GM23338 (cell line): Measurements from ENCODE around the gene WDHD1. TPM values are rescaled to one million over a fixed set of nuclear protein-coding genes. Genes with fewer than 3 reads are reported as not detected.

Source experiments
- ATAC-seq: fragments of 200-7000 bp; cut with Tn5 transposase; 3 replicates; pipeline ENCODE4 v1.9.1; 2020
- DNase-seq: peaks from one replicate; pipeline ENCODE4 v3.0.0-alpha.2; 2015; ENCODE audit warnings: low spot score
- H2AFZ ChIP-seq: fragments of 200-600 bp; sonication (generic); 2 replicates; pipeline ENCODE4 v1.8.0; 2016; ENCODE audit warnings: antibody characterized with exemption, mild to moderate bottlenecking, moderate library complexity
- H3F3A ChIP-seq: fragments of 200-600 bp; sonication (generic); replicated peaks from 2 replicates; pipeline ENCODE4 v1.8.0; 2017; ENCODE audit warnings: antibody characterized with exemption, mixed run types, low read depth
- H3K27ac ChIP-seq: fragments of 200-600 bp; sonication (generic); 2 replicates; pipeline ENCODE4 v1.6.1; 2016; ENCODE audit warnings: low read depth
- H3K27me3 ChIP-seq: fragments of 200-600 bp; sonication (generic); 2 replicates; pipeline ENCODE4 v1.8.0; 2016; ENCODE audit warnings: mild to moderate bottlenecking, mixed run types, moderate library complexity; ENCODE audit not compliant: insufficient read depth
- H3K36me3 ChIP-seq: fragments of 200-600 bp; sonication (generic); 2 replicates; pipeline ENCODE4 v1.8.0; 2016; ENCODE audit warnings: mild to moderate bottlenecking; ENCODE audit not compliant: insufficient read depth
- H3K4me1 ChIP-seq: fragments of 200-600 bp; sonication (generic); 2 replicates; pipeline ENCODE4 v1.8.0; 2016; ENCODE audit warnings: mild to moderate bottlenecking, moderate library complexity; ENCODE audit not compliant: insufficient read depth
- H3K4me2 ChIP-seq: fragments of 200-600 bp; sonication (generic); 2 replicates; pipeline ENCODE4 v1.7.1; 2017; ENCODE audit warnings: mixed run types
- H3K4me3 ChIP-seq: fragments of 200-600 bp; sonication (generic); 2 replicates; pipeline ENCODE4 v1.6.1; 2016; ENCODE audit warnings: mixed run types
- H3K79me2 ChIP-seq: fragments of 200-600 bp; sonication (generic); replicated peaks from 2 replicates; pipeline ENCODE4 v1.8.0; 2017; ENCODE audit warnings: mild to moderate bottlenecking; ENCODE audit not compliant: insufficient read depth
- H3K9me2 ChIP-seq: fragments of 200-600 bp; sonication (generic); 2 replicates; pipeline ENCODE4 v1.8.0; 2017; ENCODE audit not compliant: insufficient read depth
- H4K20me1 ChIP-seq: fragments of 200-600 bp; sonication (generic); replicated peaks from 2 replicates; pipeline ENCODE4 v1.8.0; 2017; ENCODE audit warnings: mild to moderate bottlenecking; ENCODE audit not compliant: insufficient read depth
- H3K27ac Mint-ChIP-seq: 2 replicates; pipeline ENCODE4 v1.8.0; 2020; ENCODE audit warnings: inconsistent platforms, mild to moderate bottlenecking, moderate library complexity, mixed read lengths
- H3K27me3 Mint-ChIP-seq: 3 replicates; pipeline ENCODE4 v1.8.0; 2022; ENCODE audit warnings: low read depth, mild to moderate bottlenecking, moderate library complexity, mixed read lengths, inconsistent platforms; ENCODE audit not compliant: insufficient read depth, poor library complexity
- H3K36me3 Mint-ChIP-seq: 3 replicates; pipeline ENCODE4 v1.8.0; 2021; ENCODE audit warnings: low read depth, mild to moderate bottlenecking, inconsistent platforms, moderate library complexity, mixed read lengths
- H3K4me1 Mint-ChIP-seq: 3 replicates; pipeline ENCODE4 v1.8.0; 2020; ENCODE audit warnings: mild to moderate bottlenecking, inconsistent platforms, mixed read lengths
- H3K4me3 Mint-ChIP-seq: 3 replicates; pipeline ENCODE4 v1.8.0; 2021; ENCODE audit warnings: moderate library complexity, mild to moderate bottlenecking, inconsistent platforms, mixed read lengths
- H3K9me3 Mint-ChIP-seq: 3 replicates; pipeline ENCODE4 v1.8.0; 2020; ENCODE audit warnings: moderate library complexity, mild to moderate bottlenecking, inconsistent platforms, mixed read lengths
- CREB1 ChIP-seq: fragments of 250-450 bp; sonication (Bioruptor Pico); IDR thresholded peaks from 2 replicates; pipeline ENCODE4 v1.5.0; 2020; ENCODE audit warnings: low read depth, mild to moderate bottlenecking, moderate library complexity
- CTCF ChIP-seq, 2 experiments: fragments of 200-600 bp in 1 of 2; sonication (generic) in 1 of 2; conservative IDR thresholded peaks; 2 replicates each; pipeline versions ENCODE4 v1.5.1 to v1.6.1; 2016 to 2017; ENCODE audit warnings: antibody characterized with exemption in 2 of 2, low read depth in 2 of 2, mild to moderate bottlenecking in 2 of 2, moderate library complexity in 1 of 2
- REST ChIP-seq: IDR thresholded peaks from one replicate; pipeline ENCODE4 v1.6.1; 2018; ENCODE audit warnings: antibody characterized with exemption; ENCODE audit not compliant: unreplicated experiment
- STAT1 ChIP-seq: IDR thresholded peaks from one replicate; pipeline ENCODE4 v1.6.1; 2016; ENCODE audit warnings: antibody characterized with exemption; ENCODE audit not compliant: unreplicated experiment
- ZNF114 ChIP-seq: fragments of 250-450 bp; sonication (Bioruptor Pico); IDR thresholded peaks from 2 replicates; pipeline ENCODE4 v1.5.0; 2020; ENCODE audit warnings: mild to moderate bottlenecking, moderate library complexity
- polyA plus RNA-seq: library from polyadenylated mRNA; unstranded; fragments of >200 nt; fragmentation: Nextera tagmentation; extraction: Ambion mirVana; gene quantifications from 2 replicates; pipeline ENCODE4 v1.2.1, GENCODE V29; 2016
- total RNA-seq: library from RNA; depleted of rRNA; stranded (reverse); fragments of >200 nt; shearing (Covaris generic); gene quantifications from 2 replicates; pipeline ENCODE4 v1.2.3, GENCODE V29; 2014

Gene WDHD1
- total and polyA plus RNA-seq, 2 experiments from 2014 or later, result 48.8 to 65.4 TPM

- H3K36me3 Mint-ChIP-seq, result no peaks in the 10 kb centered on the region
- Histone ChIP-seq H3K9me2 (no peaks in the 10 kb centered on the region), H3K27me3 (no peaks in the 10 kb centered on the region), H3K36me3 (no peaks in the 10 kb centered on the region), H3K4me2 (no peak overlapping the region), H3F3A (no peaks in the 10 kb centered on the region), H3K27ac (no peak overlapping the region), H3K4me1 (peaks cover 6% of the 10 kb centered on the region), H3K4me3 (no peak overlapping the region), H2AFZ (no peak overlapping the region), H4K20me1 (no peaks in the 10 kb centered on the region), H3K79me2 (no peaks in the 10 kb centered on the region; the same call in 1 of the 2 replicates)
- H3K27ac Mint-ChIP-seq, result no peak overlapping the region
- no peaks in the 10 kb centered on the region for H3K9me3 Mint-ChIP-seq
- H3K27me3 Mint-ChIP-seq, result no peaks in the 10 kb centered on the region
- TF ChIP-seq CREB1 (CRISPR knock-in tag) (no peak), CTCF (conservative IDR thresholded peaks at IDR 0.05; ENCODE audit: low read depth in 2 of 2) (peak; percentile 65 to 89)
- DNase-seq (peak; percentile 70), ATAC-seq (peak; percentile 55)
- no peak overlapping the region for H3K4me3 Mint-ChIP-seq
- H3K4me1 Mint-ChIP-seq, result peaks cover 10% of the 10 kb centered on the region
Measured at GRCh38 chr14:54893151-54893760, 133.6 kb downstream of the WDHD1 start.

GRCh38 chr14:54891471-54892245 is 135.2 kb downstream of the WDHD1 start:
- Histone ChIP-seq H3K4me1 (peaks cover 15% of the 10 kb centered on the region), H3K79me2 (no peaks in the 10 kb centered on the region; the same call in 1 of the 2 replicates), H3K9me2 (no peaks in the 10 kb centered on the region), H3K4me3 (no peak overlapping the region), H3F3A (no peaks in the 10 kb centered on the region), H3K27me3 (no peaks in the 10 kb centered on the region), H3K36me3 (no peaks in the 10 kb centered on the region), H2AFZ (no peak overlapping the region), H4K20me1 (no peaks in the 10 kb centered on the region), H3K27ac (no peak overlapping the region), H3K4me2 (no peak overlapping the region; the same call in 1 of the 2 replicates)
- H3K4me1 Mint-ChIP-seq, result peaks cover 18% of the 10 kb centered on the region
- no peaks in the 10 kb centered on the region for H3K27me3 Mint-ChIP-seq
- ATAC-seq (no peak), DNase-seq (no peak)
- H3K36me3 Mint-ChIP-seq, result no peaks in the 10 kb centered on the region
- H3K4me3 Mint-ChIP-seq, result no peak overlapping the region
- TF ChIP-seq STAT1 (no peak), ZNF114 (CRISPR knock-in tag) (no peak), REST (no peak)
- H3K9me3 Mint-ChIP-seq, result no peaks in the 10 kb centered on the region
- no peak overlapping the region for H3K27ac Mint-ChIP-seq
